Thyroid gland (tissue), 4 donors: ENCODE measurements around the gene METTL9.

ENCODE experiments used
- CTCF ChIP-seq, 6 experiments: fragments of 200-600 bp in 3 of 6; fragments of 450-650 bp in 3 of 6; sonication (generic) in 3 of 6; IDR thresholded peaks; one replicate each; pipeline ENCODE4 v1.5.1; 2016 to 2019; ENCODE audit warnings: antibody characterized with exemption in 6 of 6, mild to moderate bottlenecking in 2 of 6, inconsistent platforms in 1 of 6, moderate library complexity in 1 of 6
- POLR2A ChIP-seq, 2 donors: fragments of 450-650 bp; IDR thresholded peaks; one replicate each; pipeline ENCODE4 v1.6.1; 2017; ENCODE audit warnings: antibody characterized with exemption in 2 of 2, mild to moderate bottlenecking in 2 of 2, moderate library complexity in 1 of 2

DNA sequence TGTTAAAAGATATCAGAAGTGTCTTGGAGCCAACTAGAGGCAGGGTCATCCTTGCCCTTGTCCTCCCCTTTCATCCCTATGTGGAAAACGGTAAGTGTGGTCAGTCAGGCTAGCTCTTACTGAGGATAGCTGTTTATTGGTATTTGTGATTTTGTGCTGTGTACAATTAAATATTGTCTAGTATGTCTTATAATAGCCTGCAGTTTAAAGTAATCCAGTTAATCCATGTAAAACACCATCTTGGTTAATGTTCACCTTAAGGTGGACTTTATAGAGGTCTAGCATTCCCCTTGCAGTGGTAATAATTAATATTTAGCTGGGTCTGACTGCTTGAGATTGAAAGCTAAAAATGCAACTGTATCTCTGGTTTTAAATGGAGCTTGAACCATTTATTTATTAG is 25.6 kb downstream of the METTL9 start:
- TF ChIP-seq CTCF (IDR thresholded peaks at IDR 0.05) (no peak), POLR2A (IDR thresholded peaks at IDR 0.05) (no peak)
